Measurements from ENCODE around the gene TBL2.

- TF ChIP-seq CTCF (IDR thresholded peaks at IDR 0.05; ENCODE audit: poor library complexity, severe bottlenecking) (no peak), EZH2 (IDR thresholded peaks at IDR 0.05; ENCODE audit: borderline replicate concordance, insufficient read depth, low read length, poor library complexity, severe bottlenecking) (no peak), REST (IDR thresholded peaks at IDR 0.05; ENCODE audit: borderline replicate concordance) (no peak), POLR2AphosphoS5 (IDR thresholded peaks at IDR 0.05) (no peak), TAF1 (IDR thresholded peaks at IDR 0.05; ENCODE audit: low read depth) (no peak)
These were observed 34.4 kb upstream of the TBL2 start for GRCh38 chr7:73612598-73613269.

Data from neural cell (in vitro differentiated cells).